ENCODE measurements around the gene ZSCAN10. TPM values are rescaled to one million over a fixed set of nuclear protein-coding genes. Genes with fewer than 3 reads are reported as not detected.
A peak's percentile ranks its signal among the peaks of the same experiment; 100 is the strongest.

The ZSCAN10 gene
- total RNA-seq, 1 donor = not detected

DNA sequence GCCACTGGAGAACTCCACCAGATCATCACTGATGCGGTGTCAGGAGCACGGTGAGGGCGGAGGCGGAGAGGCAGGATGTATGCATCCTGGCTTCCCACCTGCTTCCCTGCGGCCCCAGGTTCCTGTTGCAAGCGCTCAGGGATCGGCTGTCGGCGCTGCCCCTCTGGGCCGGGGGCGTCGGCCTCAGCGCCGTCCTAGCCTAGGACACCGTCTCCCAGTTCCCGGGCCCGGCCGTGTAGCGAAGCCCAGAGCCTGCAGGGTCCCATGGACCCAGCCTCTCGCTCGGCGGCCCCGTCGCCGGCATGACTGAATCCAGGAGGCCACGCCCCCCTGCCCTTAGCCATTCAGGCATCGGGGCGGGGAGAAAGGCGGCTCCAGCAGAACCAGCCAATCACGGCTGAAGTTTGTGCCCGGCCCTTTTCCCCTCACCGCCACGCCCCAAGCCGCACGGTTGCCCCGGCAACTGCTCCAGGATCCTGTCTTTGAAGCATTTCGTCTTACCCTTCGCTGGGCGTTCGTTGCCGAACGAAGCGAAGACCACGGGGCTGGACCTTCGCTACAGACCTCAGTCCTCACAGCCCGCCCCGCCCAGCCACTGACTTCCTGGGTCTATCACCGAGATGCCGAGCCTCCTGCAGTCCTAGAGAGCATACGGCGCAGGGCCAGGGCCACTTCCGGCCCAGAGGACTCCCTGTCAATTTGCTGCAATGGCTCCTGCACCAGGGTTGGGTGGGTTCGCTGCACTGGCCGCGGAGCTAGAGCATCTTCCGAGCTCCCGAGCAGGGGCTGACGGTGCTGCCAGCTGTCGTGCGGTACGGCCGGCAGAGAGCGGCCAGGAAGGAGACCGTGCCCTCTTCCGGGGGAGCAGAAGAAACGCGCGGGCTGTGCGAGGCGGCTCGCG is 25.1 kb upstream of the ZSCAN10 start:
- TF ChIP-seq, protein P1, sequence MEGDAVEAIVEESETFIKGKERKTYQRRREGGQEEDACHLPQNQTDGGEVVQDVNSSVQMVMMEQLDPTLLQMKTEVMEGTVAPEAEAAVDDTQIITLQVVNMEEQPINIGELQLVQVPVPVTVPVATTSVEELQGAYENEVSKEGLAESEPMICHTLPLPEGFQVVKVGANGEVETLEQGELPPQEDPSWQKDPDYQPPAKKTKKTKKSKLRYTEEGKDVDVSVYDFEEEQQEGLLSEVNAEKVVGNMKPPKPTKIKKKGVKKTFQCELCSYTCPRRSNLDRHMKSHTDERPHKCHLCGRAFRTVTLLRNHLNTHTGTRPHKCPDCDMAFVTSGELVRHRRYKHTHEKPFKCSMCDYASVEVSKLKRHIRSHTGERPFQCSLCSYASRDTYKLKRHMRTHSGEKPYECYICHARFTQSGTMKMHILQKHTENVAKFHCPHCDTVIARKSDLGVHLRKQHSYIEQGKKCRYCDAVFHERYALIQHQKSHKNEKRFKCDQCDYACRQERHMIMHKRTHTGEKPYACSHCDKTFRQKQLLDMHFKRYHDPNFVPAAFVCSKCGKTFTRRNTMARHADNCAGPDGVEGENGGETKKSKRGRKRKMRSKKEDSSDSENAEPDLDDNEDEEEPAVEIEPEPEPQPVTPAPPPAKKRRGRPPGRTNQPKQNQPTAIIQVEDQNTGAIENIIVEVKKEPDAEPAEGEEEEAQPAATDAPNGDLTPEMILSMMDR (IDR thresholded peaks at IDR 0.05; ENCODE audit: insufficient read depth, low read depth, low read length) = no peak
- H3K4me3 ChIP-seq (ENCODE audit: low read depth, low read length) = peak overlapping the region; percentile 87
- DNase-seq (ENCODE audit: low read depth) = peak; percentile 93

DNA sequence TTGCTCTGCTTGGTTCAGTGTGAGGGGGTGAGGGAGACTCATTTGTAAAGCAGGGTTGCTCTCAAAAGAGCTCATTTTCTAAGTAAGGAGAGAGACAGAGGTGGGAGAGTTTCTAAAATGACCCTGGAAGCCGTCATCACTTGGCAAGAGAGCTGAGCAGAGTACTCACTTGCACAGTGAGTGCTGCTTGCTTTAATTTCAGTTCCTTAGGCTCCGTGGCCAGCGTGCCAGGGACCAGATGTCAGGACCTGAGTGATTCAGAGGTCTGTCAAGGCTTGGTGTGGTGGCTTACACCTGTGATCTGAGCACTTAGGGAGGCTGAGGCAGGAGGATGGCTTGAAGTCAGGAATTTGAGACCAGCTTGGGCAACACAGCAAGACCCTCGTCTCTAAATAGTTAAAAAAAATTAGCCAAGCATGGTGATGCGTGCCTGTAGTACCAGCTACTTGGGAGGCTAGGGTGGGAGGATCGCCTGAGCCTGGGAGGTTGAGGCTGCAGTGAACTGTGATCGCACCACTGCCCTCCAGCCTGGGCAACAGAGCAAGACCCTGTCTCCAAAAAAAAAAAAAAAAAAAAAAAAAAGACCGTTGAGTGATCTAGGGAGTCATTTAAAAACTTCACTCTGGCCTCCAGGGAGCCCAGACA is 24.0 kb upstream of the ZSCAN10 start:
- TF ChIP-seq, protein P1 (IDR thresholded peaks at IDR 0.05; ENCODE audit: insufficient read depth, low read depth, low read length) = no peak
- no peak overlapping the region for H3K4me3 ChIP-seq (ENCODE audit: low read depth, low read length)
- no peak for DNase-seq (ENCODE audit: low read depth)

DNA sequence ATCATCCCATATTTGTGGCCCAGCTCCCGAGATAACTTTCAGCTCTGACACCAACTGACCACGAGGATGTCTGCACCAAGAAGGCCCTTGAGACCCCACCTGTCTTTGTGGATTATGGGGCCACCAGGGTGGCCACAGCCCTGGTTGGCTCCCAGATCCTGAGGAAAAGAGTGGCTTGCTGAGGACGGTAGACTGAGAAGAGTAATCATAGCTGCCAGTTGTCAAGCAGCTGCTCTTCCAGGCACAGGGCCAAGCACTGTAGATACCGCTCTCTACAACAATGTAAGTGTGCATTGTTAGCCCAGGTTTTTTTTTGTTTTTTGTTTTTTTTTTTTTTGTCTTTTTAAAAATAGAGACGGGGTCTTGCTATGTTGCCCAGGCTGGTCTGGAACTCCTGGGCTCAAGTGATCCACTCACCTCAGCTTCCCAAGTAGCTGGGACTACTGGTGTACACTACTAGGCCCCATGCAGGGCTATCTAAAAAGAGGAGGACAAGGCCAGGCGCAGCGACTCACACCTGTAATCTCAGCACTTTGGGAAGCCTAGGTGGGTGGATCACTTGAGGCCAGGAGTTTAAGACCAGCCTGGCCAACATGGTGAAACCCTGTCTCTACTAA is 22.9 kb upstream of the ZSCAN10 start:
- TF ChIP-seq, protein P1 (IDR thresholded peaks at IDR 0.05; ENCODE audit: insufficient read depth, low read depth, low read length) = no peak
- no peak for DNase-seq (ENCODE audit: low read depth)
- H3K4me3 ChIP-seq (ENCODE audit: low read depth, low read length) = no peak overlapping the region

DNA sequence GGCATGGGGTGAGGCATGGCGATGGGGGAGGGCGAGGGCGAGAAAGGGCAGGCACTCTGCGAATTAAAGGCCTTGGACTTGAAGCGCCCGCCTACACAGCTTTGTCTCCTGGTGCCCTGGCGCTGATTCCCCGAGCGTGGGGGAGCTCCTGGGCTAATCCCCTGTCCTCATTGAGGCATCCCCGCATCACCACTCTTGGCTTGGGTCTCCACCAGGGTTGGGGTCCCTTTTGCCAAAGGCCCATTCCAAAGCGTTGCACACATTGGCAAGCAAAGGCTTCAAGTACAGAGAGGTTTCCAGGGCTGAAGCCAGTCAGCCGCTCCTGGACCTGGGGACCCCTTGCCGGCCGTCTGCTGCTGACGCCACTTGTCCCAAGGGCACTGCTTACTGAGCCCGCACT is 21.3 kb upstream of the ZSCAN10 start:
- no peak for DNase-seq (ENCODE audit: low read depth)
- TF ChIP-seq, protein P1 (IDR thresholded peaks at IDR 0.05; ENCODE audit: insufficient read depth, low read depth, low read length) = no peak
- no peak overlapping the region for H3K4me3 ChIP-seq (ENCODE audit: low read depth, low read length)

DNA sequence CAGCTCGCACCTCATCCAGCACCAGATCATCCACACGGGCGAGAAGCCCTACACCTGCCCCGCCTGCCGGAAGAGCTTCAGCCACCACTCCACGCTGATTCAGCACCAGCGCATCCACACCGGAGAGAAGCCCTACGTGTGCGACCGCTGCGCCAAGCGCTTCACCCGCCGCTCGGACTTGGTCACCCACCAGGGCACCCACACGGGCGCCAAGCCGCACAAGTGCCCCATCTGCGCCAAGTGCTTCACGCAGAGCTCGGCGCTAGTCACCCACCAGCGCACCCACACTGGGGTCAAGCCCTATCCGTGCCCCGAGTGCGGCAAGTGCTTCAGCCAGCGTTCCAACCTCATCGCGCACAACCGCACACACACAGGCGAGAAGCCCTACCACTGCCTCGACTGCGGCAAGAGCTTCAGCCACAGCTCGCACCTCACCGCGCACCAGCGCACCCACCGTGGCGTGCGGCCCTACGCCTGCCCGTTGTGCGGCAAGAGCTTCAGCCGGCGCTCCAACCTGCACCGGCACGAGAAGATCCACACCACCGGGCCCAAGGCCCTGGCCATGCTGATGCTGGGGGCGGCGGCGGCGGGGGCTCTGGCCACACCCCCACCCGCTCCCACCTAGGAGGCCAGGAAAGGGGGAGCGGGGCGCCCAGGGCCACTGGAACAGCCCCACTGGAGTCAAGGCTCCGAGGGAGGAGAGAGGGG is 20.8 kb upstream of the ZSCAN10 start:
- no peak for DNase-seq (ENCODE audit: low read depth)
- TF ChIP-seq, protein P1 (IDR thresholded peaks at IDR 0.05; ENCODE audit: insufficient read depth, low read depth, low read length) = no peak
- no peak overlapping the region for H3K4me3 ChIP-seq (ENCODE audit: low read depth, low read length)

DNA sequence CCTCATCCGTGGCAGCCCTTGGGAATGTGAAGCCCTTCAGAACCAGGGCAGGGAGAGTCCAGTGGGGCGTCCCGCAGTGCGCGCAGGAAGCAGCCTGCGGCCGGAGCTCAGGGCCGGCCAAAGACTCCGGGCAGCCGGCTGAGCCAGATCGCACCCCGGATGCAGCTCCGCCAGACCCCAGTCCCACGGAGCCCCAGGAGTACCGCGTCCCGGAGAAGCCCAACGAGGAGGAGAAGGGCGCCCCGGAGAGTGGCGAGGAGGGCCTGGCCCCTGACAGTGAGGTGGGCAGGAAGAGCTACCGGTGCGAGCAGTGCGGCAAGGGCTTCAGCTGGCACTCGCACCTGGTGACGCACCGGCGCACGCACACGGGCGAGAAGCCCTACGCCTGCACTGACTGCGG is 20.2 kb upstream of the ZSCAN10 start:
- TF ChIP-seq, protein P1 (IDR thresholded peaks at IDR 0.05; ENCODE audit: insufficient read depth, low read depth, low read length) = no peak
- no peak overlapping the region for H3K4me3 ChIP-seq (ENCODE audit: low read depth, low read length)
- DNase-seq (ENCODE audit: low read depth) = no peak

Data from fibroblast of villous mesenchyme (primary cell).